Spleen (tissue), 11 donors: ENCODE measurements around the gene PXMP2. TPM values are rescaled to one million over a fixed set of nuclear protein-coding genes. Genes with fewer than 3 reads are reported as not detected.
"Not testable (repeated sequence)": the region's sequence is repeated elsewhere in the genome, so short reads cannot be mapped to it uniquely, and the experiment has no call there.

ENCODE experiments used
- DNase-seq: peaks from one replicate; pipeline ENCODE4 v3.0.0-alpha.2; 2020
- H3K27ac ChIP-seq, 8 donors: fragments of 200-600 bp; sonication (generic) in 7 of 8; 1 replicate in 4 of 8; 2 replicates in 4 of 8; pipeline versions ENCODE4 v1.5.0 to v1.8.0; 2016 to 2021; ENCODE audit warnings: inconsistent platforms in 4 of 8, mild to moderate bottlenecking in 4 of 8, moderate library complexity in 1 of 8
- H3K27me3 ChIP-seq, 7 donors: fragments of 200-600 bp; sonication (generic) in 6 of 7; replicated peaks in 1 of 7; 1 replicate in 4 of 7; 2 replicates in 3 of 7; pipeline versions ENCODE4 v1.5.0 to v1.8.0; 2016 to 2021; ENCODE audit warnings: inconsistent platforms in 3 of 7, mild to moderate bottlenecking in 1 of 7
- H3K36me3 ChIP-seq, 6 donors: fragments of 200-600 bp; sonication (generic) in 5 of 6; 1 replicate in 4 of 6; 2 replicates in 2 of 6; pipeline versions ENCODE4 v1.5.0 to v1.8.0; 2016 to 2021; ENCODE audit warnings: inconsistent platforms in 2 of 6
- H3K4me1 ChIP-seq, 6 donors: fragments of 200-600 bp; sonication (generic) in 5 of 6; 1 replicate in 3 of 6; 2 replicates in 3 of 6; pipeline versions ENCODE4 v1.5.0 to v1.8.0; 2016 to 2021; ENCODE audit warnings: inconsistent platforms in 3 of 6
- H3K4me3 ChIP-seq, 8 donors: fragments of 200-600 bp; sonication (generic) in 7 of 8; 1 replicate in 4 of 8; 2 replicates in 4 of 8; pipeline versions ENCODE4 v1.5.0 to v1.8.0; 2016 to 2021; ENCODE audit warnings: inconsistent platforms in 4 of 8, mild to moderate bottlenecking in 4 of 8, moderate library complexity in 2 of 8
- H3K9me3 ChIP-seq, 8 donors: fragments of 200-600 bp; sonication (generic) in 7 of 8; 1 replicate in 4 of 8; 2 replicates in 4 of 8; pipeline versions ENCODE4 v1.5.0 to v1.8.0; 2016 to 2021; ENCODE audit warnings: inconsistent platforms in 4 of 8
- POLR2A ChIP-seq, 3 donors: fragments of 450-650 bp; IDR thresholded peaks; one replicate each; pipeline ENCODE4 v1.5.1; 2017; ENCODE audit warnings: antibody characterized with exemption in 3 of 3, mild to moderate bottlenecking in 1 of 3
- POLR2AphosphoS5 ChIP-seq, 3 donors: sonication (generic); formaldehyde crosslinking; IDR thresholded peaks; one replicate each; pipeline ENCODE4 v1.5.1; 2017; ENCODE audit warnings: antibody characterized with exemption in 3 of 3
- WGBS, 5 donors: extraction: QIAGEN DNeasy Blood & Tissue Kit in 3 of 5; methylation state at CpG; one replicate each; pipeline versions ENCODE4 v1.1.5 to v1.1.7; 2013 to 2018; 5-methylcytosine and 5-hydroxymethylcytosine counted together
- intact Hi-C: fragments of 100-400 bp; cut with DNase I; formaldehyde crosslinking; loops from one replicate; pipeline ENCODE4 v1.15.0; 2023; ENCODE audit warnings: low total_unique reads
- polyA plus RNA-seq, 3 donors: library from polyadenylated mRNA; stranded (reverse); fragments of 200-250 nt; gene quantifications; one replicate each; pipeline ENCODE4 v1.2.1, GENCODE V29; 2013
- total RNA-seq, 7 donors: library from RNA; depleted of rRNA in 3 of 7; stranded (reverse); fragments of >200 nt in 3 of 7; fragmentation: NEBNext Ultra II Directional in 4 of 7; extraction: Animal tissue kit (Norgen Biotek cat#: 25700) in 4 of 7; gene quantifications; one replicate each; pipeline versions ENCODE4 v1.1.0 to v1.2.1, GENCODE V29; 2016 to 2021
- TF ChIP-seq, protein P1 (sequence below), 11 experiments: fragments of 200-600 bp in 7 of 11; fragments of 450-650 bp in 4 of 11; sonication (generic) in 4 of 11; IDR thresholded peaks in 8 of 11; conservative IDR thresholded peaks in 3 of 11; 1 replicate in 7 of 11; 2 replicates in 4 of 11; pipeline versions ENCODE4 v1.4.0 to v1.8.0; 2016 to 2021; ENCODE audit warnings: antibody characterized with exemption in 11 of 11, inconsistent platforms in 4 of 11, mild to moderate bottlenecking in 1 of 11
- donor health status: healthy with polysubstance abuse.
- donor health status: DM: no; HTN: no; CAD: no; lungs with moderate emphysema.
- donor health status: DM: no; HTN: no; CAD: no.
- donor health status: Bipolar disorder and iron deficiency.
- donor health status: healthy.
- donor health status: DM: no; HTN: no; CAD: no.
- donor health status: DM: yes; HTN: yes; CAD: no.

PXMP2 gene
- total and polyA plus RNA-seq, 10 donors, result 3.3 to 19.6 (median 9.7) TPM

DNA sequence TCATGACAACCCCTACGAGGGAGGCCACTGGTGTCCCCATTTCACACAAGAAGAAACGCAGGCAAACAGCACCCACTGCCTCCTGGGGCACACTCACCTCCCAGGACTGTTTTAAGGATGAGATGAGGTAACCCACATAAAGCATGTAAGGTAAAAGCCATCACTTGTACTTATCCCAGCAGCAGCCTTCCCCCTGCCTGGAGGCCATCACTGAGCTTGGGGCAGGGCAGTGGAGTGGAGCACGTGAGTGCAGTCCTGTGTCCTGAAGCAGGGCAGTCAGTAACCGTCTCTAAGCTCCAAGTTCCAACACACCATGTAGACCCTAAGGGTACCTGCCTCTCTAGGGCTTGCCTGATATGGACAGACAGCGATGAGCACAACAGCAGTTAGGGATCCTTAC, 2.0 kb upstream of the PXMP2 start:
- H3K4me3 ChIP-seq, result peak overlapping the region in 2 of 8 donors; percentile 96
- no peak for DNase-seq
- H3K27me3 ChIP-seq, result no peaks in the 10 kb centered on the region
- 62 to 77% (median 69%) methylated on average over 5 of the region's 5 CpGs for WGBS, 5 donors
- peaks cover 0 to 4% (median 0%) of the 10 kb centered on the region in 6 donors for H3K36me3 ChIP-seq
- no peak for TF ChIP-seq POLR2A (IDR thresholded peaks at IDR 0.05)
- TF ChIP-seq POLR2AphosphoS5 (IDR thresholded peaks at IDR 0.05), result no peak
- TF ChIP-seq, protein P1, sequence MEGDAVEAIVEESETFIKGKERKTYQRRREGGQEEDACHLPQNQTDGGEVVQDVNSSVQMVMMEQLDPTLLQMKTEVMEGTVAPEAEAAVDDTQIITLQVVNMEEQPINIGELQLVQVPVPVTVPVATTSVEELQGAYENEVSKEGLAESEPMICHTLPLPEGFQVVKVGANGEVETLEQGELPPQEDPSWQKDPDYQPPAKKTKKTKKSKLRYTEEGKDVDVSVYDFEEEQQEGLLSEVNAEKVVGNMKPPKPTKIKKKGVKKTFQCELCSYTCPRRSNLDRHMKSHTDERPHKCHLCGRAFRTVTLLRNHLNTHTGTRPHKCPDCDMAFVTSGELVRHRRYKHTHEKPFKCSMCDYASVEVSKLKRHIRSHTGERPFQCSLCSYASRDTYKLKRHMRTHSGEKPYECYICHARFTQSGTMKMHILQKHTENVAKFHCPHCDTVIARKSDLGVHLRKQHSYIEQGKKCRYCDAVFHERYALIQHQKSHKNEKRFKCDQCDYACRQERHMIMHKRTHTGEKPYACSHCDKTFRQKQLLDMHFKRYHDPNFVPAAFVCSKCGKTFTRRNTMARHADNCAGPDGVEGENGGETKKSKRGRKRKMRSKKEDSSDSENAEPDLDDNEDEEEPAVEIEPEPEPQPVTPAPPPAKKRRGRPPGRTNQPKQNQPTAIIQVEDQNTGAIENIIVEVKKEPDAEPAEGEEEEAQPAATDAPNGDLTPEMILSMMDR (IDR thresholded peaks at IDR 0.05 in 8 of 11, conservative IDR thresholded peaks at IDR 0.05 in 3 of 11), result no peak
- H3K4me1 ChIP-seq, result peaks cover 7 to 31% (median 18%) of the 10 kb centered on the region in 6 donors
- intact Hi-C loops, result no loop called here
- no peaks in the 10 kb centered on the region for H3K9me3 ChIP-seq
- H3K27ac ChIP-seq, result no peak overlapping the region

DNA sequence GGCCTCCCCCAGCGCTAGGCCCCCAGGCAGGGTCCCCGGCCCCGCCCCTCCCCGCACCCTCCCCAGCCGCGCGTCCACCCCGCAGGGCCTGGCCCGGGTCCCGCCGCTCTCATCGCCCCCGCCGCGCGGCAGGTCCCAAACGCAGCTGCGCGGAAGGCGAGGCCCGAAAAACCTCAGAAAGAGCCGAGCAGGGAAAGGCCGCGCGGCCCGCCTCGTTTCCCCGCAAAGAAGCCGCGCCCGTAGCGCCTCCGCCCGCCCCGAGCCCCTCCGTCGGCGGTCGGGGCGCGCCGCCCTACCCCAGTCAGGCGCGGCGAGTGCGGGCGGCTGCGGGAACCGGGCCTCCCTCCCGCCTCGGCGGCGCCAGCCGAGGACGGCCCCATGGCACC, 569 bp upstream of the PXMP2 start:
- no peak for DNase-seq
- no peaks in the 10 kb centered on the region for H3K9me3 ChIP-seq
- H3K27ac ChIP-seq, result peak overlapping the region in 7 of 8 donors; percentile 36 to 83 (median 78)
- intact Hi-C loops, result no loop called here
- H3K36me3 ChIP-seq, result peaks cover 0 to 16% (median 0%) of the 10 kb centered on the region in 6 donors
- peaks cover 7 to 31% (median 18%) of the 10 kb centered on the region in 6 donors for H3K4me1 ChIP-seq
- 0 to 1% (median 0%) methylated on average over 8 to 55 of the region's 55 CpGs; no CpG with 5 or more reads in 1 of the 5 donors for WGBS, 5 donors
- no peaks in the 10 kb centered on the region for H3K27me3 ChIP-seq
- peak overlapping the region; percentile 63 to 96 (median 84) for H3K4me3 ChIP-seq
- TF ChIP-seq POLR2AphosphoS5 (IDR thresholded peaks at IDR 0.05) (no peak), POLR2A (IDR thresholded peaks at IDR 0.05) (no peak)
- TF ChIP-seq, protein P1 (IDR thresholded peaks at IDR 0.05 in 8 of 11, conservative IDR thresholded peaks at IDR 0.05 in 3 of 11), result no peak

DNA sequence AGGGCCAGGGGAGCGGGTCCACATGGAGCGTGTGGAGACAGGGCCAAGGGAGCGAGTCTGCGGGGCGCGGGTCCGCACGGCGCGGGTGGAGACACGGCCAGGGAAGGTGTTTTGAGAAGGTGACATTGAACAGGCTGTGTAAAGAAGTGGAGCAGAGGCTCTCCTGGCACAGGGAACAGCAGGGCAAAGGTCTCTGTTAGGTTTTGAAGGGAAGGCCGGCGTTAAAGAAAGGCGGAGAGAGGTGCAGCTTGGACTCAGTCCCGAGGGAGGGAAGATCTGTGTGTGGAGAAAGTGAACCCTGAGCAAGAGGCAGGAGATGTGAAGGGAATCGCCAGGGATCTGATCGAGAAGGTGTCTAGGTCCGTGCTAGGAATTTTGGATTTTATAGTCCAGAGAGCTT, 1.8 kb downstream of the PXMP2 start:
- H3K4me1 ChIP-seq, result peaks cover 7 to 31% (median 18%) of the 10 kb centered on the region in 6 donors
- DNase-seq, result no peak
- H3K9me3 ChIP-seq, result no peaks in the 10 kb centered on the region
- H3K27ac ChIP-seq, result no peak overlapping the region
- 79 to 92% (median 82%) methylated on average over 18 of the region's 18 CpGs for WGBS, 5 donors
- intact Hi-C loops, result no loop called here
- H3K4me3 ChIP-seq, result no peak overlapping the region
- no peaks in the 10 kb centered on the region for H3K27me3 ChIP-seq
- TF ChIP-seq, protein P1 (IDR thresholded peaks at IDR 0.05 in 8 of 11, conservative IDR thresholded peaks at IDR 0.05 in 3 of 11), result no peak
- TF ChIP-seq POLR2A (IDR thresholded peaks at IDR 0.05) (no peak), POLR2AphosphoS5 (IDR thresholded peaks at IDR 0.05) (no peak)
- peaks cover 0 to 16% (median 0%) of the 10 kb centered on the region in 6 donors for H3K36me3 ChIP-seq

DNA sequence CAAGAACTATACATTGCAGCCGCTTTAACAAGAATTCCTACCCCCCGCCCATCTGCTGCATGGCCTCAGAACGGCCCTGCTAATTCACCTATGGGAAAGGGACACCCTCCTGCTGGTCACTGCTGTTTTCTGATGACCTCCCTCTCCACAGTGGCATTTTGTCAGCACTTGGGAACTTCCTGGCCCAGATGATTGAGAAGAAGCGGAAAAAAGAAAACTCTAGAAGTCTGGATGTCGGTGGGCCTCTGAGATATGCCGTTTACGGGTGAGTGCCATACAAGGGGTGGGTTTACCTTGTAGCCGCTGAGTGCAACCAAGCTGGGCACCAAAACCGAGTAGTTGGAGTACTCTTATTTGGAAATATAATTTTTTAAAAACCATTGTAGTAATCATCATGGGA, 2.7 kb downstream of the PXMP2 start:
- H3K9me3 ChIP-seq, result no peaks in the 10 kb centered on the region
- no peaks in the 10 kb centered on the region for H3K27me3 ChIP-seq
- intact Hi-C loops, result no loop called here
- H3K27ac ChIP-seq, result no peak overlapping the region
- H3K36me3 ChIP-seq, result peaks cover 0 to 16% (median 0%) of the 10 kb centered on the region in 6 donors
- no peak overlapping the region for H3K4me3 ChIP-seq
- TF ChIP-seq POLR2A (IDR thresholded peaks at IDR 0.05), result no peak
- TF ChIP-seq, protein P1 (IDR thresholded peaks at IDR 0.05 in 8 of 11, conservative IDR thresholded peaks at IDR 0.05 in 3 of 11), result no peak
- no peak for TF ChIP-seq POLR2AphosphoS5 (IDR thresholded peaks at IDR 0.05)
- 89 to 94% (median 91%) methylated on average over 9 of the region's 9 CpGs for WGBS, 5 donors
- DNase-seq, result no peak
- H3K4me1 ChIP-seq, result peaks cover 7 to 30% (median 18%) of the 10 kb centered on the region in 6 donors

DNA sequence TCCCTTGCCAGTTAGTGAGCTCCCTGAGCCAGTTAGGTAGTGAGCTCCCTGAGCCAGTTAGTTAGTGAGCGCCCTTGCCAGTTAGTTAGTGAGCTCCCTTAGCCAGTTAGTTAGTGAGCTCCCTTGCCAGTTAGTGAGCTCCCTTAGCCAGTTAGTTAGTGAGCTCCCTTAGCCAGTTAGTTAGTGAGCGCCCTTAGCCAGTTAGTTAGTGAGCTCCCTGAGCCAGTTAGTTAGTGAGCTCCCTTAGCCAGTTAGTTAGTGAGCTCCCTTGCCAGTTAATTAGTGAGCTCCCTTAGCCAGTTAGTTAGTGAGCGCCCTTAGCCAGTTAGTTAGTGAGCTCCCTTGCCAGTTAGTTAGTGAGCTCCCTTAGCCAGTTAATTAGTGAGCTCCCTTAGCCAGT, 4.6 kb downstream of the PXMP2 start:
- H3K27me3 ChIP-seq, H3K4me3 ChIP-seq, H3K27ac ChIP-seq, H3K9me3 ChIP-seq, DNase-seq, intact Hi-C loops: not testable (repeated sequence)
- Histone ChIP-seq H3K4me1 (peaks cover 0 to 13% (median 1%) of the 10 kb centered on the region in 6 donors), H3K36me3 (peaks cover 0 to 33% (median 3%) of the 10 kb centered on the region in 6 donors)
- 88 to 100% (median 95%) methylated on average over 2 to 3 of the region's 3 CpGs for whole genome bisulfite sequencing, 5 donors

DNA sequence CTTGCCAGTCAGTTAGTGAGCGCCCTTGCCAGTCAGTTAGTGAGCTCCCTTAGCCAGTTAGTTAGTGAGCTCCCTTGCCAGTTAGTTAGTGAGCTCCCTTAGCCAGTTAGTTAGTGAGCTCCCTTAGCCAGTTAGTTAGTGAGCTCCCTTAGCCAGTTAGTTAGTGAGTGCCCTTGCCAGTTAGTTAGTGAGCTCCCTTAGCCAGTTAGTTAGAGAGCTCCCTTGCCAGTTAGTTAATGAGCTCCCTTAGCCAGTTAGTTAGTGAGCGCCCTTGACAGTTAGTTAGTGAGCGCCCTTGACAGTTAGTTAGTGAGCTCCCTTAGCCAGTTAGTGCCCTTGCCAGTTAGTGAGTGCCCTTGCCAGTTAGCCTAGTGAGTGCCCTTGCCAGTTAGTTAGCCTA, 7.5 kb downstream of the PXMP2 start:
- WGBS, 5 donors, result 93 to 99% (median 96%) methylated on average over 2 to 3 of the region's 3 CpGs
- H3K36me3 ChIP-seq, result peaks cover 0 to 61% (median 9%) of the 10 kb centered on the region in 6 donors
- DNase-seq, H3K4me3 ChIP-seq, H3K27me3 ChIP-seq, H3K4me1 ChIP-seq, intact Hi-C loops, H3K9me3 ChIP-seq, H3K27ac ChIP-seq: not testable (repeated sequence)
